ENCODE results near the gene SNX32.

DNA sequence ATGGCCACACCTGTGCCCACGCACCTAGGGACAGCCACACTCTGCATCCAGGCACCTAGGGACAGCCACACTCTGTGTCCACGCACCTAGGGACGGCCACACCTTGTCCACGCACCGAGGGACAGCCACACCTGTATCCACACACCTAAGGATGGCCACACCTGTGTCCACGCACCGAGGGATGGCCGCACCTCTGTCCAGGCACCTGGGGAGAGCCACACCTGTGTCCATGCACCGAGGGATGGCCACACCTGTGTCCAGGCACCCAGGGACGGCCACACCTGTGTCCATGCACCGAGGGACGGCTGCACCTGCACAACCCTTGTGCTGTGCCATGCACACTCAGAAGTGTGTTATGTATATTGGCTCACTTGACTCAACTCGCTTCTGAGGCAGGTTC, 36.1 kb upstream of the SNX32 start:
- TF ChIP-seq, protein P1, sequence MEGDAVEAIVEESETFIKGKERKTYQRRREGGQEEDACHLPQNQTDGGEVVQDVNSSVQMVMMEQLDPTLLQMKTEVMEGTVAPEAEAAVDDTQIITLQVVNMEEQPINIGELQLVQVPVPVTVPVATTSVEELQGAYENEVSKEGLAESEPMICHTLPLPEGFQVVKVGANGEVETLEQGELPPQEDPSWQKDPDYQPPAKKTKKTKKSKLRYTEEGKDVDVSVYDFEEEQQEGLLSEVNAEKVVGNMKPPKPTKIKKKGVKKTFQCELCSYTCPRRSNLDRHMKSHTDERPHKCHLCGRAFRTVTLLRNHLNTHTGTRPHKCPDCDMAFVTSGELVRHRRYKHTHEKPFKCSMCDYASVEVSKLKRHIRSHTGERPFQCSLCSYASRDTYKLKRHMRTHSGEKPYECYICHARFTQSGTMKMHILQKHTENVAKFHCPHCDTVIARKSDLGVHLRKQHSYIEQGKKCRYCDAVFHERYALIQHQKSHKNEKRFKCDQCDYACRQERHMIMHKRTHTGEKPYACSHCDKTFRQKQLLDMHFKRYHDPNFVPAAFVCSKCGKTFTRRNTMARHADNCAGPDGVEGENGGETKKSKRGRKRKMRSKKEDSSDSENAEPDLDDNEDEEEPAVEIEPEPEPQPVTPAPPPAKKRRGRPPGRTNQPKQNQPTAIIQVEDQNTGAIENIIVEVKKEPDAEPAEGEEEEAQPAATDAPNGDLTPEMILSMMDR (conservative IDR thresholded peaks at IDR 0.05; ENCODE audit: low read length), result no peak
- no peak for TF ChIP-seq EZH2phosphoT487 (IDR thresholded peaks at IDR 0.05; ENCODE audit: borderline replicate concordance)
